GM20431 (cell line): ENCODE data around the gene PALM3.

Experiments used
- in situ Hi-C: fragments of 300-500 bp; cut with MseI, MboI; formaldehyde crosslinking; loops from one replicate; pipeline ENCODE4 v1.15.0; 2020; ENCODE audit warnings: low sequenced_read_pairs; ENCODE audit not compliant: unreplicated experiment

Gene PALM3

DNA sequence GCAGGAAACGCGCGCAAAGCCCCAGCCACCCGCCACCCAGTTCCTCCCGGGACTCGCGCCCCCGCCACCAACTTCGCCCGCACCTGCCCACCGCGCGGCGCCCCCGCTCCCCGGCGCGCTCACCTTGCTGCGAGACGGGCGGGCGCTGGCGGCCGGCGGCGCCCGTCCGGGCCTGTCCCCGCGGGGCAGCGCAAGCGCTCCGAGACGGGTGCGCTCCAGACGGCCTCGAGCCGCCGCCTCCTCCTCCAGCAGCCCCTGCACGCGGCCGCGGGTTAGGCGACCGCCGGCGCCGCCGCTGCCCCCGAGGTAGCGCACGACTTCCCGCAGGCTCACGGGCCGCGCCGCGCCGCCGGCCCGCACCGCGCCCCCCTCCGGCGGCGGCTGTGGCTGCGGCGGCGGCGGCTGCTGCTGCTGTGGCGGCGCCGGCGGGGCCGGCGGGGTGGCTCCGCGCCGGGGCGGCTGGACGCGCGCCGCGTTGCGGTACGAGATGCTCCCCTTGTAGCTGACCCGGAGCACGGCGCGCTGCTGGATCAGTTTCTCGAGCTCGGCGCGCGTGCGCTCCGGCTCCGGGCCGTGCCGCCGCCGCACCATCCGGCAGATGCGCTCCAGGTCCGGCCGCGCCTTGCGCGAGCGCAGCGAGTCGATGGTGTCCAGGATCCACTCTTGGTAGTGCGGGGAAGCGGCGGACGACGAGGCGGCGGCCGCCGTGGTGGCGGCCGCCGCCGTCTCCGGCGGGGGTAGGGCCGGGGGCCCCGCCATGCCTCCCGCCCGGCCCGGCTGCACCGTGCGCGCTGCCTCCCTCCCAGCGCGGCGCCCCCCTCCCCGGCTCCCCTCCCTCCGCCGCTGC, 28.0 kb upstream of the PALM3 start:
- in situ Hi-C loops: no loop called here

DNA sequence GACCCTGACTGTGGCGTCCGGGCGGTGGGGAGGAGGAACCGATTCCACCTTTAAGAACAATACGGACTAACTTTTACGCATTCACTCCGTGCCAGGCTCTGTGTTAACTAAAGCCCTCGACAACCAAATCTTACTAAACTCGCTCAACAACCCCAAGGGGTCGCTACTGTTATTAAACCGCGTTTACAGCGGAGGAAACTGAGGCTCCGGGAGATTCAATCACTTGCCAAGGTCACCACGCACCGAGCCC, 27.5 kb upstream of the PALM3 start:
- in situ Hi-C loops: no loop called here

DNA sequence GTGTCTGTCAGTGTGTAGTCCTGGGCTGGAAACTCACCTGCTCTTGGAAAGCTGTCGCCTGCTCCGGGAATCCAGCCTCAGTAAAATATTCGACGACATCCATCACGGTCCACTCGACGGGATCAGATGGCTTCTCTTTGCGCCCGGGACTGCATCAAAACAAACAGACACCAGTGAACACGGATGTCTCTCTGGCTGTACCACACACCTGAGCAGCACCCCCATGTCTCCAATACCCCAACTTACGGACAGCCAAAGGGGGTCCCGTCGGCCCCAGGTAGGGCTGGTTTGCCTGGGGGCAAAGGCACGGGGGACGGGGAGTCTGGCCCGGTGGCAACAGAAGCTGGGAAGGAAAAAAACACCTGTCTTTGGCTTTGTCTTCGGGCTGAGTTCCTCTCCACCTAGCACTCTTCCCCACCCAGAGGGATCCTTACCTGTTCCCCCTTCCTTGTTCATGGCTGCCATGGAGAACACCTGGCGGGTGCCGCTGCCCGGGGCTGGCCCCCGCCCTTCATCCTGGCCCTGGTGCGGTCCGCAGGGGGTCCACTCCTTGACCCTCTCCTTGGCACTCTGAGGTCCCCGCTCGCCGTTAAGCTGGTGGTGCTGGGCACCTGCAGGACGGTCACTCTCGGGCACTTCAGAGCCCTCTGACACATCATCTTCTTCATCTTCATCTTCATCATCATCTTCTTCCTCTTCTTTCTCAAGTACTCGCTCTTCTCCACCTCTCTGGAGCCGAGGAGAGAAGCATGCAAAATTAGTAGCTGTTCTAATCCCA, 26.9 kb upstream of the PALM3 start:
- in situ Hi-C loops: no loop called here

GRCh38 chr19:14086098-14086497, 24.2 kb upstream of the PALM3 start:
- in situ Hi-C loops: no loop called here

GRCh38 chr19:14085309-14085995, 23.6 kb upstream of the PALM3 start, which contains the start of gene C19orf67:
TSS of gene C19orf67 (minus strand) at chr19:14085783. CDS start at chr19:14085627, 156 bp downstream.
- in situ Hi-C loops: no loop called here

DNA sequence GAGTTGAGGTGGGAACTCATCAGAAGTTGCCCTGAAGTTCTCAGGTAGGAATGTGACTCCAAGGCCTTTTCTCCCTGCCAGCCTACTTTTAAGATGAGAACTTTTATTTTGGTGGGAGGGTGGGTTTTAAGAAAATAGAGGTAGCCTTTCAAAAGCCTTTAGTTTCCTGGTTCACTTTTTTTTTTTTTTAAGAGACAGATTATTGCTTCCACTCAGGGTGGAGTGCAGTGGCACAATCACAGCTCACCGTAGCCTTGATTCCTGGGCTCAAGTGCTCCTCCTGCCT, 20.7 kb upstream of the PALM3 start:
- in situ Hi-C loops: no loop called here

- in situ Hi-C loops: no loop called here
These were observed 20.2 kb upstream of the PALM3 start for GRCh38 chr19:14081797-14082674.

GRCh38 chr19:14080887-14081796, 19.3 kb upstream of the PALM3 start:
- in situ Hi-C loops: no loop called here

- in situ Hi-C loops: no loop called here
These were observed 16.5 kb upstream of the PALM3 start for GRCh38 chr19:14078411-14078810.

- in situ Hi-C loops: loop anchor here (5.0 kb wide), 1 partner anchor 197 kb away; the partner anchor contains the start of gene NANOS3
These were observed 12.3 kb upstream of the PALM3 start for GRCh38 chr19:14073925-14074838.

DNA sequence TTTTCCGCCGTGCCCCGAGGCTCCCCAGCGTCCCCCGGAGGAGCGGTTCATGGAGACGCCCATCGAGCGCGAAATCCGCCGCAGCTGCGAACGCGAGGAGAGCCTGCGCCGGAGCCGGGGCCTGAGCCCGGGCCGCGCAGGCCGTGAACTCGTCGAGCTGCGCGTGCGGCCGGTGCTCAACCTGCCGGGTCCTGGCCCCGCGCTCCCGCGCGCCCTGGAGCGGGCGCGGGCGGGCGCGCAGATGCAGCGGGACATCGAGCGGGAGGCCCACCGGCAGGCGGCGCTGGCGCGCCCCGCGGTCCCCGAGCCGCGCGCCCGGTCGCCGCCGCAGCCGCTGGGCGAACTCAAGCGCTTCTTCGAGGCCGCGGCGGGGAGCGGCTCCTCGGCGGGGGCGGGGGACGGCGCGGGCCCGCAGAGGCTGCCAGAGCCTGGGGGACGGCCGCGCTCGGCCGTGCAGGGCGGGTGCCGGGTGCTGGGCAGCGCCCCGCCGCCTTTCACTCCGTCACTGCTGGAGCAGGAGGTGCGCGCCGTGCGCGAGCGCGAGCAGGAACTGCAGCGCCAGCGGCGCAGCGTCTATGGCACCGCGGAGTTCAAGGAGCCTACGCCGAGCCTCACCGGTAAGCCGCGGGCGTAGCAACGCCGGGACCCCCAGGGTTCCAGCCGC, 11.5 kb upstream of the PALM3 start:
- in situ Hi-C loops: loop anchor here (5.0 kb wide), 1 partner anchor 196 kb away; the partner anchor contains the start of gene NANOS3

- in situ Hi-C loops: loop anchor here (5.0 kb wide), 1 partner anchor 195 kb away; the partner anchor contains the start of gene NANOS3
These were observed 10.8 kb upstream of the PALM3 start, which contains the start of gene MISP3 for GRCh38 chr19:14072535-14073260. TSS of gene MISP3 (plus strand) at chr19:14072786. CDS start at chr19:14073310, 524 bp downstream.

- in situ Hi-C loops: loop anchor here (5.0 kb wide), 1 partner anchor 193 kb away; the partner anchor contains the start of gene NANOS3
These were observed 8.6 kb upstream of the PALM3 start for GRCh38 chr19:14070268-14071050.

GRCh38 chr19:14066134-14066533, 4.3 kb upstream of the PALM3 start:
- in situ Hi-C loops: no loop called here

DNA sequence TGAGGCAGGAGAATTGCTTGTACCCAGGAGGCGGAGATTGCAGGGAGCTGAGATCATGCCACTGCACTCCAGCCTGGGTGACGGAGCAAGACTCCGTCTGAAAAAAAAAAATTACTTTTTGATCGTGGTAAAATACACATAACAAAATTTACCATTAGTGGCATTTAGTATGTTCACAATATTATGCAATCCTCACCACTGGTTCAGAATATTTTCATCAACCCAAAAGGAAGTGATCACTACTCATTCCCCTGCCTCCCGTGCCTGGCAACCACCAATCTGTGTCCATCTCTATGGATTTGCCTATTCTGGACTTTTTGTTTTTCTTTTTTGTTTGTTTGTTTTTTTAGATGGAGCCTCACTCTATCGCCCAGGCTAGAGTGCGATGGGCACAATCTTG, 1.2 kb upstream of the PALM3 start:
- in situ Hi-C loops: no loop called here

DNA sequence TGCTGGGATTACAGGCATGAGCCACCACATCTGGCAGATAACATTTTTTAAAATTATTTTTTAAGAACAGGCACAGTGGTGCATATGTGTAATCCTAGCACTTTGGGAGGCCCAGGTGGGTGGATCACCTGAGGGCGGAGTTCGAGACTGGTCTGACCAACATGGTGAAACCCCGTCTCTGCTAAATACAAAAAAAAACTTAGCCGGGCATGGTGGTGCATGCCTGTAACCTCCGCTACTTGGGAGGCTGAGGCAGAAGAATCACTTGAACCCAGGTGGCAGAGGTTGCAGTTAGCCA, 631 bp upstream of the PALM3 start:
- in situ Hi-C loops: no loop called here
